GM13977 (cell line): ENCODE results near the gene FMOD.
"Not testable (repeated sequence)": the region's sequence is repeated elsewhere in the genome, so short reads cannot be mapped to it uniquely, and the experiment has no call there.

Source experiments
- DNase-seq: peaks from one replicate; pipeline ENCODE4 v3.0.0; 2012; ENCODE audit warnings: low spot score
- in situ Hi-C: fragments of 300-500 bp; cut with MboI; formaldehyde crosslinking; loops from one replicate; pipeline ENCODE4 v1.12.0; 2022; ENCODE audit warnings: low sequenced_read_pairs, low pct_unique_long_range_greater_than_20kb, mixed read lengths, inconsistent platforms; ENCODE audit not compliant: unreplicated experiment
- TF ChIP-seq, protein P1 (sequence below): IDR thresholded peaks from 2 replicates; pipeline ENCODE4 v1.5.1; 2012; ENCODE audit warnings: mild to moderate bottlenecking, control low read depth; ENCODE audit not compliant: insufficient read depth; ENCODE audit errors: extremely low read depth, missing control alignments

Gene FMOD

DNA sequence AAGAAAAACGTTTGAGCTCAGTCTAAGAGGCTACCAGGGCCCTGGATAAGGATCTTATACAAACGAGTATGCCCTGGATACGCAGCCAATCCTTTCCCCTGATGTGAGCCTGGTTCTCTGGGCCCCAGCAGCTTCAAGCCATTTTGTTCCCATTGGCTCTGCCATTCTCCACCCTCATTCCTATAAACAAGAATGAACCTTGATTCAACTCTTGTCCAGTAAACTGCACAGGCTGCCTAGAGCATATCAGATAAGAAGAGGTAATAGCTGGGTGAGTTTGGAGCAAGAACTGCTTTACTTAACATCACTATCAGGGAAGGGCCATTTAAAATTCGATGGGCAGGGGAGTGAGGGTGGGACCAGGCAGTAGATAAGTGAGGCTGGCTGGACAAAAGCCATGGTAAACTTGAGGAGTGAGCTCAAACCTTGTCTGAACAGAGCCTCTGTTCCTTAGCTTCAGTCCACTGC is 34.3 kb downstream of the FMOD start:
- TF ChIP-seq, protein P1, sequence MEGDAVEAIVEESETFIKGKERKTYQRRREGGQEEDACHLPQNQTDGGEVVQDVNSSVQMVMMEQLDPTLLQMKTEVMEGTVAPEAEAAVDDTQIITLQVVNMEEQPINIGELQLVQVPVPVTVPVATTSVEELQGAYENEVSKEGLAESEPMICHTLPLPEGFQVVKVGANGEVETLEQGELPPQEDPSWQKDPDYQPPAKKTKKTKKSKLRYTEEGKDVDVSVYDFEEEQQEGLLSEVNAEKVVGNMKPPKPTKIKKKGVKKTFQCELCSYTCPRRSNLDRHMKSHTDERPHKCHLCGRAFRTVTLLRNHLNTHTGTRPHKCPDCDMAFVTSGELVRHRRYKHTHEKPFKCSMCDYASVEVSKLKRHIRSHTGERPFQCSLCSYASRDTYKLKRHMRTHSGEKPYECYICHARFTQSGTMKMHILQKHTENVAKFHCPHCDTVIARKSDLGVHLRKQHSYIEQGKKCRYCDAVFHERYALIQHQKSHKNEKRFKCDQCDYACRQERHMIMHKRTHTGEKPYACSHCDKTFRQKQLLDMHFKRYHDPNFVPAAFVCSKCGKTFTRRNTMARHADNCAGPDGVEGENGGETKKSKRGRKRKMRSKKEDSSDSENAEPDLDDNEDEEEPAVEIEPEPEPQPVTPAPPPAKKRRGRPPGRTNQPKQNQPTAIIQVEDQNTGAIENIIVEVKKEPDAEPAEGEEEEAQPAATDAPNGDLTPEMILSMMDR = no peak
- DNase-seq = no peak
- in situ Hi-C loops = no loop called here

DNA sequence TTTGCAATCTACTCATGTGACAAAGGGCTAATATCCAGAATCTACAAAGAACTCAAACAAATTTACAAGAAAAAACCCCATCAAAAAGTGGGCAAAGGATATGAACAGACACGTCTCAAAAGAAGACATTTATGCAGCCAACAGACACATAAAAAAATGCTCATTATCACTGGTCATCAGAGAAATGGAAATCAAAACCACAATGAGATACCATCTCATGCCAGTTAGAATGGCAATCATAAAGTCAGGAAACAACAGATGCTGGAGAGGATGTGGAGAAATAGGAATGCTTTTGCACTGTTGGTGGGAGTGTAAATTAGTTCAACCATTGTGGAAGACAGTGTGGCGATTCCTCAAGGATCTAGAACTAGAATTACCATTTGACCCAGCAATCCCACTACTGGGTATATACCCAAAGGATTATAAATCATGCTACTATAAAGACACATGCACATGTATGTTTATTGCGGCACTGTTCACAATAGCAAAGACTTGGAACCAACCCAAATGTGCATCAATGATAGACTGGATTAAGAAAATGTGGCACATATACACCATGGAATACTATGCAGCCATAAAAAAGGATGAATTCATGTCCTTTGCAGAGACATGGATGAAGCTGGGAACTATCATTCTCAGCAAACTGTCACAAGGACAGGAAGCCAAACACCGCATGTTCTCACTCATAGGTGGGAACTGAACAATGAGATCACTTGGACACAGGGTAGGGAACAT is 36.7 kb downstream of the FMOD start:
- in situ Hi-C loops, DNase-seq: not testable (repeated sequence)

DNA sequence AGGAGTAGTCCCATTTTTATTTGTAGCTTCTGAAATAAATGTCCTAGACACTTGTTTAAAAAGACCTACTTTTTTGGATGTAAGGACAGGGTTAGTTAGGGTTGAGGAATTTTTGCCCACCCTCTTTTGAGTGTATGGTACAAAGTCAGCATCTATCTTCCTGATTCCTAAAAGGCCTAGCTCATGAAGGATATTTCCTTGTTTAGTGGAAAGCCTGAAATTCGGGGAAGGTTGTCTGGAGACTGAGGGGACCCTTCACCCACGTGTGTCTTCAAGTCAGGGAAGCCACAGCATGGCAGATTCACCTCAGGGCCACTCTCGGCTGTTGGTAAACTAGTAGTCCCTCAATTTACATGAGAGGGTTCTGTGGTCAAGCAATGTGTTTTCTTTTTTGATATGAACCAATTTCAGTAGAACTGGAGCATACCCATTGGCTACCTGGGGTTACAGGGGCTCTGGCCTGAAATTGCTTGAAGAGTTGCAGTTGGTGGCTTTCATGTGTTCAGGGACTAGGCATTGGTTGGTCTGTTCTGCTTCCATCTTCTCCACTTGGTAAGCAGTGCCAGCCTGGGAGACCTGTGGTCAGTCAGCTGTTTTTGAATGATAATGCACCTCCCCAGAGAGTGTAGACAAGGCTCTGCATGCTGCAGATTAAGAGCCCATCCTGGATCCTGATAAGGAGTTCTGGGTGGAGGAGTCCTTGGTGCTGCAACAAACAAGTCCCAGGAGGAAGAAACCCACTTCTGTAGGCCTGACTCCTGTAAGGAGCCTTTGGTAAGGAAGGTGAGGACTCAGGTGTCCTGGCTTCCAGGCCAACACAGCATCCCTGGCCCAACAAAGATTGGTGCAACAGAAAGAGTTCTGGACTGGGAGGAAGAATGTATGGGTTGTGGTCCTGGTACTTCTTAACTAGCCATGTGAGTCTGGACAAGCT is 39.3 kb downstream of the FMOD start:
- in situ Hi-C loops = no loop called here
- DNase-seq = no peak
- TF ChIP-seq, protein P1 = no peak

DNA sequence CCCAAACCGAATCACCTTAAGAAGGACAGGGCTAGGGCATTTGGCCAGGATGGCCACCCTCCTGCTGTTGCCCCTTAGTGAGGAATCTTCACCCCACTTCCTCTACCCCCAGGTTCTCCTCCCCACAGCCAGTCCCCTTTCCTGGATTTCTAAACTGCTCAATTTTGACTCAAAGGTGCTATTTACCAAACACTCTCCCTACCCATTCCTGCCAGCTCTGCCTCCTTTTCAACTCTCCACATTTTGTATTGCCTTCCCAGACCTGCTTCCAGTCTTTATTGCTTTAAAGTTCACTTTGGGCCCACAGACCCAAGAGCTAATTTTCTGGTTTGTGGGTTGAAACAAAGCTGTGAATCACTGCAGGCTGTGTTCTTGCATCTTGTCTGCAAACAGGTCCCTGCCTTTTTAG is 42.0 kb downstream of the FMOD start:
- TF ChIP-seq, protein P1 = no peak
- no peak for DNase-seq
- in situ Hi-C loops = no loop called here

DNA sequence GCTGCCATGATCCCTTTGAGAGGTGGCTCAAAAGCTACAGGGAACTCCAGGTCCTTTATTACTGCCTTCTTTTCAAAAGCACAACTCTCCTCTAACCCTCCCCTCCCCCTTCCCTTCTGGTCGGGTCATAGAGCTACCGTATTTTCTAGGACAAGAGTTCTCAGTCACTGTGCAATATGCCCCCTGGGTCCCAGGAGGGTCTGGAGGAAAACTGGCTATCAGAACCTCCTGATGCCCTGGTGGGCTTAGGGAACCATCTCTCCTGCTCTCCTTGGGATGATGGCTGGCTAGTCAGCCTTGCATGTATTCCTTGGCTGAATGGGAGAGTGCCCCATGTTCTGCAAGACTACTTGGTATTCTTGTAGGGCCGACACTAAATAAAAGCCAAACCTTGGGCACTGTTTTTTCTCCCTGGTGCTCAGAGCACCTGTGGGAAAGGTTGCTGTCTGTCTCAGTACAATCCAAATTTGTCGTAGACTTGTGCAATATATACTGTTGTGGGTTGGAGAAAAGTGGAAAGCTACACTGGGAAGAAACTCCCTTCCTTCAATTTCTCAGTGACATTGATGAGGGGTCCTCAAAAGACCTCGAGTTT is 42.5 kb downstream of the FMOD start:
- TF ChIP-seq, protein P1 = no peak
- in situ Hi-C loops = no loop called here
- no peak for DNase-seq

DNA sequence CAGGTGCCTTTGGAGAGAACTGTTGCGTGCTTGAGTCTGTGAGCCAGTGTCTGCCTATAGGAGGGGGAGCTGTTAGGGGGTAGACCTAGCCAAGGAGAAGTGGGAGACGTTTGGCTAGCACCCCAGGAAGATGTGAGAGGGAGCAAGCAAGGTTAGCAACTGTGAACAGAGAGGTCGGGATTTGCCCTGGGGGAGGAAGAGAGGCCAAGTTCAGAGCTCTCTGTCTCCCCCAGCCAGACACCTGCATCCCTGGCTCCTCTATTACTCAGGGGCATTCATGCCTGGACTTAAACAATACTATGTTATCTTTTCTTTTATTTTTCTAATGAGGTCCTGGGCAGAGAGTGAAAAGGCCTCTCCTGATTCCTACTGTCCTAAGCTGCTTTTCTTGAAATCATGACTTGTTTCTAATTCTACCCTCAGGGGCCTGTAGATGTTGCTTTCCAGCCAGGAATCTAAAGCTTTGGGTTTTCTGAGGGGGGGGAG is 43.2 kb downstream of the FMOD start:
- in situ Hi-C loops = no loop called here
- DNase-seq = no peak
- TF ChIP-seq, protein P1 = no peak
